Uterus (tissue), 2 donors: Measurements from ENCODE around the gene AP2A2.

Source experiments
- CTCF ChIP-seq, 4 experiments: fragments of 200-600 bp in 2 of 4; fragments of 450-650 bp in 2 of 4; sonication (generic) in 2 of 4; IDR thresholded peaks; one replicate each; pipeline ENCODE4 v1.5.1; 2016 to 2019; ENCODE audit warnings: antibody characterized with exemption in 4 of 4, mild to moderate bottlenecking in 2 of 4, moderate library complexity in 1 of 4
- POLR2A ChIP-seq, 2 donors: fragments of 450-650 bp; IDR thresholded peaks; one replicate each; pipeline ENCODE4 v1.6.1; 2016; ENCODE audit warnings: antibody characterized with exemption in 2 of 2, mild to moderate bottlenecking in 1 of 2, moderate library complexity in 1 of 2

DNA sequence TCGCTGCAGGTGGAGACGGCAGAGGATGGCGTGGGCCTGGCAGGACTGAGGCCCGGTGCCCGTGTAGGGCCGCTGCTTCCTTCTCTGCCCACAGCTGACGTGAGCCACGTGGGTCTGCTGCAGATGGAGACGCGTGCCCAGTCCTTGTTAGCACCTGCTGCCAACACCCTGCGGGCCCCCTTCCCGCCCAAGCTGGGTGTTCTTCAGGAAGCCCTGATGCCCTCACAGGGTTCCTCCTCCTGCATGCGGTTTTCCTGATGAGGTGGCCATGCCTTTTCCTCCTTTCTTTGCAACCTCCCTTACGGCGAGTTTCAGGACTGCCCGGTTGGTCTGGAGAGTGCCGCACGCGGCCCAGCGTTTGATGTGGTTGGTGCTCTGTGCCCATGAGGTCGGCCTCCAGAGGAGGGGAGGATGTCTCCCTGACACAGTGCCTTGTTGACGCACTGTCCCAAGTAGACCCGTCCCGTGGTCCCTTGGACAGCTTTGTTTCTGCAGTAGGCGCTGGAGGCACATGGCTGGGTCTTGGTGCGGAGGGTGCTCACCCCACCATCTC lies 44.7 kb downstream of the AP2A2 start:
- TF ChIP-seq CTCF (IDR thresholded peaks at IDR 0.05) (no peak), POLR2A (IDR thresholded peaks at IDR 0.05) (no peak)
